Mucosa of gallbladder (tissue), 1 donor: Measurements from ENCODE around the gene TTC28. TPM values are rescaled to one million over a fixed set of nuclear protein-coding genes. Genes with fewer than 3 reads are reported as not detected.
"Not testable (repeated sequence)": the region's sequence is repeated elsewhere in the genome, so short reads cannot be mapped to it uniquely, and the experiment has no call there.

Experiments used
- DNase-seq: peaks from one replicate; pipeline ENCODE4 v3.0.0-alpha.2; 2020; ENCODE audit warnings: low spot score
- total RNA-seq: library from RNA; stranded (reverse); gene quantifications from one replicate; pipeline ENCODE4 v1.2.1, GENCODE V29; 2021
- donor health status: DM: no; HTN: no; CAD: no.

The TTC28 gene
- total RNA-seq, 1 donor from 2014 or later: 32.7 TPM

- no peak for DNase-seq
Measured at GRCh38 chr22:28185130-28185529, 494.5 kb downstream of the TTC28 start.

DNA sequence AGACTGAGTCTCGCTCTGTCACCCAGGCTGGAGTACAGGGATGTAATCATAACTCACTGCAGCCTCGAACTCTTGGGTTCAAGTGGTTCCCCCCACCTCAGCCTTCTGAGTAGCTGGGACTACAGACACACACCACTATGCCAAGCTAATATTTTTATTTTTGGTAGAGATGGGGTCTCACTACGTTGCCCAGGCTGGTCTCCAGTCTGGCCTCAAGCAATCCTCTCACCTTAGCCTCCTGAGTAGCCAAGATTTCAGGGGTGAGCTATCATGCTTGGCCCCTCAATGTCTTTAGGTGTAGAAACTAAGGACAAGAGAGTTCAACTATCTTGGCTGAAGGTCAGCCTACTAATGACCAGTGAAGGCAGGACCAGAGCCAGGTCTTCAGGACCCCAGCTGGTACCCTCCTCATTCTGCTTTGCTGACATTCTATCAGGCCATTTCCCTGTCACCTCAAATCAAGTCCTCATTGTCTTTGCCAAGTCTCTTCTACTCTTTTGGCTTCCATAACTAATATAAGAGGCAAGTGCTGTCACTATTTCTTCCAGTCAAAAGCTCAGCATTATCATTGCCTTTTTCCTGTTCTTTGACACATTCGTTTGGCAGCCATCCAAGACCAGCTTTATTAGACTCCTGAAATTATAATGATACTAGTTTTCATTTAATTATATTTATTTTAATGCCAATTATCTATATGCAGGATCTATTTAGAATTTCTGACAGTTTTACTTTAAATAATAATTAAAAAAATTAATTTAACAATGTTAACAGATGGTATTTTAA lies 496.4 kb downstream of the TTC28 start:
- DNase-seq: no peak

- DNase-seq: no peak
Measured at GRCh38 chr22:28180804-28181731, 498.6 kb downstream of the TTC28 start.

GRCh38 chr22:28179392-28179791 lies 500.2 kb downstream of the TTC28 start:
- DNase-seq: peak; percentile 27

GRCh38 chr22:28175730-28176492 lies 503.7 kb downstream of the TTC28 start:
- DNase-seq: no peak

DNA sequence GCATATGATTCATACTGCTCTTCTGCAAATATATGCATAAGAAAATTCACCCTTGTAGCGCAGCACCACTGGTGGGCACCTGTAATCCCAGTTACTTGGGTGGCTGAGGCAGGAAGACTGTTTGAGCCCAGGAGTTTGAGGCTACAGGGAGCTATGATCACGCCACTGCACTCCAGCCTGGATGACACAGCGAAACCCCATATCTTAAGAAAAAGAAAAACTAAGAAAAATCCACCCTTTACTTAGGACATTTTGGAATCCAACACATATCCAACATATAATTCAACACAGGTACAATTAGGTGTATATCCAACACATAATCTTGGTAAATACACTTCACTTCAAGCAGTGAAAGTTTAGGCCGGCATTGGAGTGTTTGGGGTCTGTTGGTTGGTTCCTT lies 505.1 kb downstream of the TTC28 start:
- no peak for DNase-seq

DNA sequence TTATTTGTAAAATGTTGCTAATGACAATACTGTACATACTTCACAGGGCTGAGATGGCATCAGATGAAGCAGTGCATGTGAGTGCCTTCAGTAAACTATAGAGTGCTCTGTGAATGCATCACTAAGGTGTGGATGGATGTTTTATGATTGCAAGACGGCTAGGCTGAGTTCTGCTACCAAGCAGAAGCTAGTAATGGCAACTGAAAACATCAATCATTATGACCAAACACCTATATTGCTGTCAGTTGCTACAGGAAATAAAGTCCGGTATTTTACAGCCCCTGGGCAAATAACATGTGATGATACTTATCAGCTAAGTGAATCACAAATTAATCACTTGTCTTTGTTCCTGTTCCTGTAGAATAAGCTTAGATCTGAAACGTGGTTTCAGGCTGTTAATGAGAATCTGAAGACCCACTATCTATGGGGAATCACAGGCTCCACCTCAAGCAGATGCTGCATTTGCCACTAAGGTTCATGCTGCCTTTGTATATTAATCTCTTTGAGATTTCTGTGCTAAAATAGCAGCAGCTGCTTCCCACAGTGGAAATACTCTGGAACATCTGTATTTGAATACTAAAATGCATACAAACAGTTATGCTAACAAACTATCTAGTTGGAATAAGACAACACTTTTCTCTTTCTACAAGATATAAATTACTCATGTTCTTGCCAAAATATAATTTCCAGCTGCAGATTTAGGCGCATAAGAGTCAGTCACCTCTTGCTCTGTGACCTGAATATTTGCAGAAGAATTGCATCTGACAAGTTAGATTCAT lies 506.6 kb downstream of the TTC28 start:
- no peak for DNase-seq

DNA sequence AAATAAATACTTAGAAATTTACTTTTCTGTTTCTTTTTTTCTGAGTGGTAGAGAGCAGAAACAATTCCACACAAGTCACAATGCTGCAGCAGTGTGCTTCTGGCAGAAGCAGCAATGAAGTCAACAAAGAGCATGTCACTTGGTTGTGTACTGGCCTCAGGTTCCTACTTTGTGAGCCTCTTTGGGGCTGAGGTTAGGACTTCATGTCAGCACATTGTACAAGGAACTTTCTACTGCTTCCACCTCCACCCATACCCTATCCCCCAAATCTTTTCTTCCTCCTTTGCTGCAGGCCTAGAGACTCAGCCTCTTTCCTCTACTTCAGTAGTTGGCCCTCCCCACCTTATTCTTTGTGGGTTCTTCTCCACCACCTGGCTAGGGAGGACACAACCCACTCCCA lies 507.9 kb downstream of the TTC28 start:
- DNase-seq: no peak

- no peak for DNase-seq
Measured at GRCh38 chr22:28171115-28171514, 508.5 kb downstream of the TTC28 start.

GRCh38 chr22:28169314-28169713 lies 510.3 kb downstream of the TTC28 start:
- DNase-seq: not testable (repeated sequence)

DNA sequence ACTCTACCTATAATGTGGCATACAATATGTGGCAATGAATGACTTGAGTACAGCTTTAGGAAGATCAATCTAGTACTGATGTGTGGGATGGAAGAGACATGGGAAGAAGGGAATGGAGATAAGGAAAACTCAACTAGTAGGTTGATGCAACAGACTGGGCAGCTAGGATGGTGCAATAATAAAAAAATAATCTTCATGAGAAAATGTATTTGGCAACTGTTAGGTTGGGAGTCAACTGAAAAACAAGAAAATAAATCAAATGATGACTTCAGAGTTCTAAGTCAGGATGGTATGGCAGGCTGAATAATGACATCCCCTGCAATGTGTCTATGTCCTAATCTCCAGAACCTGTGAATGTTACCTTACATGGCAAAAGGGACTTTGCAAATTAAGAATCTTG lies 523.8 kb downstream of the TTC28 start:
- DNase-seq: no peak

- DNase-seq: no peak
Measured at GRCh38 chr22:28154861-28155260, 524.8 kb downstream of the TTC28 start.

GRCh38 chr22:28151151-28151816 lies 528.4 kb downstream of the TTC28 start:
- no peak for DNase-seq

DNA sequence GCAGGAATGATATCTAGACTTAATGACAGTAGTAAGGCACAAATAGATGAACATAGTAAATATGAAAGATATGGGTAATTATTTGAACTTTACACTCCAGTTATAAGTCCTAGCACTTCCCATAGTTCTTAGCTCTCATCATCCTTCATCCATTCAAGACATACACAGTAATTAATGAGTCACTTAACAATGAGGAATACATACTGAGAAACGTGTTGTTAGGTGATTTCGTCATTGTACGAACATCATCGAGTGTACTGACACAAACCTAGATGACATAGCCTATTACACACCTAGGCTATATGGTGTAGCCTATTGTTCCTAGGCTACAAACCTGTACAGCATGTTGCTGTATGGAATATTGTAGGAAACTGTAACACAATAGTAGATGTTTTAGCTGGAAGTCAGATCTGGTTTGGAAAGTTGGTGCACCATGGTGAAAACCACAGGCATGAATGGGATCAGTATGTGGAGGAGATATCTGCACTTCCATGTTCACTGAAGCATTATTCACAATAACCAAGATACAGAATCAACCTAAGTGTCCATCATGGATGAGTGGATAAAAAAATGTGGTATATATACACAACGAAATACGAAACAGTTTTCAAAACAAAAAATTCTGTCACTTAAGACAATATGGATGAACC lies 530.7 kb downstream of the TTC28 start:
- no peak for DNase-seq

- DNase-seq: no peak
Measured at GRCh38 chr22:28147401-28147800, 532.2 kb downstream of the TTC28 start.

DNA sequence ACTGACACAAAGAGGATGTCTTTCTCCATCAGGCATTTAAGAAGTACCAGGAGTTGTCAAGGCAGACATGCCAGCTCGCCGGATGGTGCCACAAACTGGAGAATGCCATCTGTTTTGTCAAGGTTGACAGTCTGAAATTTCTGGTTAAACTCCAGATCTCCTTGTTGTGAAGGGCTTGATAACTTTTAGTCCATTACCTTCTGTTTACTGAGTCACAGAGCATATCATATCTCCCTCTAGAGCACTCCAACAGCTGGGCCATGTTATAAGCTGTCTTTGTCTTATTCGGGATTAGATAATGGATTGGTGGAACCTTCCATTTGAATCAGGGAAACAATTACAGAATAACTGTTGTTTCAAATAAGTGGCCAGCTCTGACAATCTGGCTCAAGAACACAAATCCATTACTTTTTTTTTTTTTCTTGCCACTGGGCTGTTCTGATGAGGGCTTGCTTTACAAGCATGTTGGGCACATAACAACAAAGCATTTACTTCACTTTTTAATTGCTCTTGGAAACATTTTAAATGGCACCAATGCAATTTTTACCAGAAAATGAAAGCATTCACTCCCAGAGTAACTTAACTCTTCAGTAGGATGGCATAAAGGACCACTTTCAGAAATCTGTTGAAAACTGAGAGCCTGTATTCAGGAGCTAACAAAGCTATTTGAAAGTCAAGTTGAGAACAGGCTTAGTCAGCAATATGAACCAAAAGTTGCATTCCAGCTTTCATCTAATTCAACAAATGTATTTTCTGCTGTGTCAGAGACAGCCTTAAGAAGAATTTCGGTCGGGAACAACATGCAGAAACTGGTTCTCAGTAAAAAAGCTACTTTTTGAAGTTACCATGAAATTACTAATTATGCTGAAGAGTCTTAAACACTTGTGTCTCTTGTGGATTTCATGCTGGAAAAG lies 533.0 kb downstream of the TTC28 start:
- DNase-seq: no peak

- no peak for DNase-seq
Measured at GRCh38 chr22:28143961-28144745, 535.5 kb downstream of the TTC28 start.

GRCh38 chr22:28143241-28143865 lies 536.3 kb downstream of the TTC28 start:
- no peak for DNase-seq
